PC-9 (cell line): Measurements from ENCODE around the gene ARNT2. TPM values are rescaled to one million over a fixed set of nuclear protein-coding genes. Genes with fewer than 3 reads are reported as not detected.

Experiments used
- BruUV-seq: library from RNA; stranded (reverse); fragments of 400-500 nt; replicated peaks from 2 replicates; lab custom pipeline; 2021; lab: Mats Ljungman, UMichigan
- CTCF ChIA-PET: fragments of 300-600 bp; sonication (Branson Sonifier 250); formaldehyde crosslinking; loops from one replicate; lab custom pipeline; 2022; ENCODE audit warnings: antibody characterized with exemption; lab: Charles Lee
- POLR2A ChIA-PET: fragments of 300-600 bp; sonication (Branson Sonifier 250); formaldehyde crosslinking; loops from one replicate; lab custom pipeline; 2022; ENCODE audit warnings: antibody characterized with exemption; ENCODE audit not compliant: unreplicated experiment; lab: Charles Lee
- DNase-seq, 2 experiments: peaks; one replicate each; pipeline versions ENCODE4 v3.0.0 to v3.0.0-alpha.2; 2015 to 2022; ENCODE audit warnings: mixed read lengths in 1 of 2
- H2AFZ ChIP-seq: fragments of 200-600 bp; sonication (generic); 2 replicates; pipeline ENCODE4 v1.8.1; 2017; ENCODE audit warnings: antibody characterized with exemption
- H3F3A ChIP-seq: fragments of 200-600 bp; sonication (generic); 2 replicates; pipeline ENCODE4 v1.8.1; 2017; ENCODE audit warnings: antibody characterized with exemption, mild to moderate bottlenecking, low read depth; ENCODE audit not compliant: insufficient read depth
- H3K27ac ChIP-seq: fragments of 200-600 bp; sonication (generic); 2 replicates; pipeline ENCODE4 v1.6.1; 2016; ENCODE audit warnings: mixed run types
- H3K27me3 ChIP-seq: fragments of 200-600 bp; sonication (generic); 2 replicates; pipeline ENCODE4 v1.6.1; 2016; ENCODE audit warnings: low read depth, mixed run types; ENCODE audit not compliant: insufficient read depth
- H3K36me3 ChIP-seq: fragments of 200-600 bp; sonication (generic); 2 replicates; pipeline ENCODE4 v1.6.1; 2016; ENCODE audit warnings: low read depth, mixed run types
- H3K4me1 ChIP-seq: fragments of 200-600 bp; sonication (generic); replicated peaks from 2 replicates; pipeline ENCODE4 v1.6.1; 2016; ENCODE audit warnings: mixed run types; ENCODE audit not compliant: insufficient read depth
- H3K4me2 ChIP-seq: fragments of 200-600 bp; sonication (generic); 2 replicates; pipeline ENCODE4 v1.6.1; 2017; ENCODE audit warnings: mixed run types
- H3K4me3 ChIP-seq: fragments of 200-600 bp; sonication (generic); 2 replicates; pipeline ENCODE4 v1.6.1; 2016; ENCODE audit warnings: mixed run types
- H3K79me2 ChIP-seq: fragments of 200-600 bp; sonication (generic); 2 replicates; pipeline ENCODE4 v1.6.1; 2017; ENCODE audit warnings: low read depth, mixed run types
- H3K9me2 ChIP-seq: fragments of 200-600 bp; sonication (generic); 2 replicates; pipeline ENCODE4 v1.8.1; 2017; ENCODE audit warnings: mild to moderate bottlenecking; ENCODE audit not compliant: insufficient read depth
- H3K9me3 ChIP-seq: fragments of 200-600 bp; sonication (generic); 2 replicates; pipeline ENCODE4 v1.8.1; 2016; ENCODE audit warnings: low read depth; ENCODE audit not compliant: insufficient read depth
- H4K20me1 ChIP-seq: fragments of 200-600 bp; sonication (generic); 2 replicates; pipeline ENCODE4 v1.8.1; 2017; ENCODE audit not compliant: insufficient read depth
- EZH2 ChIP-seq: fragments of 200-600 bp; sonication (generic); IDR thresholded peaks from 2 replicates; pipeline ENCODE4 v1.8.0; 2017; ENCODE audit warnings: antibody characterized with exemption, low read depth
- intact Hi-C: fragments of 100-400 bp; cut with micrococcal nuclease; formaldehyde crosslinking; loops from one replicate; pipeline ENCODE4 v1.10.0; 2022; ENCODE audit not compliant: unreplicated experiment
- total RNA-seq: library from RNA; stranded (reverse); gene quantifications from 2 replicates; pipeline ENCODE4 v1.2.3, GENCODE V29; 2021
- TF ChIP-seq, protein P1 (sequence below): fragments of 200-600 bp; sonication (generic); conservative IDR thresholded peaks from 2 replicates; pipeline ENCODE4 v1.6.1; 2017; ENCODE audit warnings: mixed run types, antibody characterized with exemption, mild to moderate bottlenecking, moderate library complexity

Gene ARNT2
- total RNA-seq, 1 experiment from 2014 or later: 4.3 TPM

DNA sequence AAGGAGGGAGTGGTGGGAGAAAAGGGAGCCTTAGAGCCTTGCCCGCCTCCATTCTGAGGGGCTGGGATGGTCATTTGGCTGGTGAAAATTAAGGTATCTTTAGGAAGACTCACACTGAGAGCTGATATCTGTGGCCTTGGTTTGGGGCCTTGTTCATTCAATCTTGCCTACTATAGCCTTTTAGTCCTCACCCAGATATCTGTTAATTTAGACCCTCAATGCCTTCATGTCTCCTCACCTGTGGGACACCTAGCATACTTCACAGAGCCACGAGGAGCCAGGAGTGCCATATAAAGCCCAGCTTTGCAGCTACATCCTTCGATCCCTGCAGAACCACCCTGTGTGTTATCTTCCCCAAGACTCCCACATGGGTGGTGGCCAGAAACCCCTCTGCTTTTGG, 4.7 kb upstream of the ARNT2 start:
- H3K4me3 ChIP-seq: no peak overlapping the region
- H3F3A ChIP-seq: no peaks in the 10 kb centered on the region
- intact Hi-C loops: no loop called here
- CTCF ChIA-PET: no interaction called here
- peaks cover 39% of the 10 kb centered on the region for H3K27me3 ChIP-seq
- H3K4me1 ChIP-seq: no peaks in the 10 kb centered on the region
- H3K9me3 ChIP-seq: no peaks in the 10 kb centered on the region
- no TSS peak for BruUV-seq
- DNase-seq: no peak
- POLR2A ChIA-PET: no interaction called here
- no peak overlapping the region for H3K4me2 ChIP-seq
- H2AFZ ChIP-seq: no peak overlapping the region
- H3K36me3 ChIP-seq: no peaks in the 10 kb centered on the region
- no peak overlapping the region for H3K27ac ChIP-seq
- H3K9me2 ChIP-seq: no peaks in the 10 kb centered on the region
- H4K20me1 ChIP-seq: no peaks in the 10 kb centered on the region
- no peaks in the 10 kb centered on the region for H3K79me2 ChIP-seq
- TF ChIP-seq, protein P1, sequence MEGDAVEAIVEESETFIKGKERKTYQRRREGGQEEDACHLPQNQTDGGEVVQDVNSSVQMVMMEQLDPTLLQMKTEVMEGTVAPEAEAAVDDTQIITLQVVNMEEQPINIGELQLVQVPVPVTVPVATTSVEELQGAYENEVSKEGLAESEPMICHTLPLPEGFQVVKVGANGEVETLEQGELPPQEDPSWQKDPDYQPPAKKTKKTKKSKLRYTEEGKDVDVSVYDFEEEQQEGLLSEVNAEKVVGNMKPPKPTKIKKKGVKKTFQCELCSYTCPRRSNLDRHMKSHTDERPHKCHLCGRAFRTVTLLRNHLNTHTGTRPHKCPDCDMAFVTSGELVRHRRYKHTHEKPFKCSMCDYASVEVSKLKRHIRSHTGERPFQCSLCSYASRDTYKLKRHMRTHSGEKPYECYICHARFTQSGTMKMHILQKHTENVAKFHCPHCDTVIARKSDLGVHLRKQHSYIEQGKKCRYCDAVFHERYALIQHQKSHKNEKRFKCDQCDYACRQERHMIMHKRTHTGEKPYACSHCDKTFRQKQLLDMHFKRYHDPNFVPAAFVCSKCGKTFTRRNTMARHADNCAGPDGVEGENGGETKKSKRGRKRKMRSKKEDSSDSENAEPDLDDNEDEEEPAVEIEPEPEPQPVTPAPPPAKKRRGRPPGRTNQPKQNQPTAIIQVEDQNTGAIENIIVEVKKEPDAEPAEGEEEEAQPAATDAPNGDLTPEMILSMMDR: no peak
- no peak for TF ChIP-seq EZH2

DNA sequence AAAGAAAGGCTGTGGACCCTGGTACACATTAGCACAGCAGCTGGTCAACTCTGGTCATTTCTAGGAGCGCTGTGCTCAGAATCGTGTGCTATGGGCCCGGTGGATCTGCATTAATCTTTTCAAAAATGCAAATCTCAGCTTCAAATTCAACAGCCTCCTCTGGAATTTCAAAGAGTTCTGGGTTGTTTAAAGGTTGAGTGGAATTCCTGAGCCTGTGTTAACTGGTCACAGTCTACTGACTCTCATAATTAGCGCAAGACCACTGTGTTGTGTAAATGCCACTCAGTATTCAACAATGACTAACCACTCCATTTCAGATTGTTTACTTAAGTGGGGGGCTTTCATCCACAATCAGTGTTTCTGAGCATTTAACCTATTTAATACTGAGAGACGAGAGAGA, 2.7 kb upstream of the ARNT2 start:
- Histone ChIP-seq H3K4me1 (no peaks in the 10 kb centered on the region), H3K9me3 (no peaks in the 10 kb centered on the region), H3K36me3 (no peaks in the 10 kb centered on the region), H4K20me1 (no peaks in the 10 kb centered on the region), H3F3A (no peaks in the 10 kb centered on the region), H2AFZ (no peak overlapping the region), H3K9me2 (no peaks in the 10 kb centered on the region), H3K4me2 (no peak overlapping the region), H3K79me2 (no peaks in the 10 kb centered on the region), H3K27ac (no peak overlapping the region), H3K27me3 (peaks cover 44% of the 10 kb centered on the region), H3K4me3 (no peak overlapping the region)
- POLR2A ChIA-PET: no interaction called here
- BruUV-seq: no TSS peak
- TF ChIP-seq EZH2: no peak
- TF ChIP-seq, protein P1: no peak
- DNase-seq: no peak
- CTCF ChIA-PET: no interaction called here
- intact Hi-C loops: no loop called here

DNA sequence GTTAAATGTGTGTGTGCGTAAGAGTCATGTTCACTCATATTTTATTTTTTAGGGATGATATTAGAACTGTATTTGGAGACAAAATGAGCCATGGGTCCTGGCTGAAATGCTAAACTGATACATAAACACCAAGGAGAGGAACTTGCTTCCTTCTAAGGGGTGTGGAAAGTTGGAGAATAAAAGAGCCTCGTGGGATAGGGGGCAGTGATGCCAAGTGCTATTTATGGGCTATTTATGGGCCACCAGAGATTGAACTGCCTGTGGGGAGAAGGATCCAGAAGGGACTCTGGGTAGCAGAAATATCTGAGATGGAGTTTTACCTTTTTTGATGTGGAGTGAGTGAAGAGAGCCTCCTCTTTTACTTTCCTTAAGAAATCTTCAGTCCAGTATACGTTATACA, 1.8 kb upstream of the ARNT2 start:
- H3K9me3 ChIP-seq: no peaks in the 10 kb centered on the region
- peaks cover 52% of the 10 kb centered on the region for H3K27me3 ChIP-seq
- DNase-seq: no peak
- H3K36me3 ChIP-seq: no peaks in the 10 kb centered on the region
- H3K9me2 ChIP-seq: no peaks in the 10 kb centered on the region
- no peaks in the 10 kb centered on the region for H3K4me1 ChIP-seq
- no peak overlapping the region for H3K4me3 ChIP-seq
- H2AFZ ChIP-seq: no peak overlapping the region
- H3F3A ChIP-seq: no peaks in the 10 kb centered on the region
- H3K27ac ChIP-seq: no peak overlapping the region
- no peaks in the 10 kb centered on the region for H4K20me1 ChIP-seq
- POLR2A ChIA-PET: no interaction called here
- intact Hi-C loops: no loop called here
- H3K4me2 ChIP-seq: no peak overlapping the region
- CTCF ChIA-PET: no interaction called here
- no TSS peak for BruUV-seq
- TF ChIP-seq, protein P1: no peak
- no peak for TF ChIP-seq EZH2
- H3K79me2 ChIP-seq: no peaks in the 10 kb centered on the region
